HL-60 (cell line): ENCODE data around the gene APPL2.

Source experiments
- CTCF ChIP-seq: IDR thresholded peaks from one replicate; pipeline ENCODE4 v1.5.1; 2011; ENCODE audit warnings: low read length, control low read depth, inconsistent platforms; ENCODE audit not compliant: insufficient read depth
- GABPA ChIP-seq: IDR thresholded peaks from 2 replicates; pipeline ENCODE4 v1.6.1; 2012; ENCODE audit warnings: low read depth
- POLR2AphosphoS5 ChIP-seq: IDR thresholded peaks from 2 replicates; pipeline ENCODE4 v1.6.1; 2012; ENCODE audit warnings: low read depth
- SPI1 ChIP-seq: IDR thresholded peaks from 2 replicates; pipeline ENCODE4 v1.6.1; 2012; ENCODE audit warnings: low read depth, mild to moderate bottlenecking, borderline replicate concordance
- TF ChIP-seq, protein P1 (sequence below): IDR thresholded peaks from 2 replicates; pipeline ENCODE4 v1.6.1; 2012; ENCODE audit warnings: low read depth; ENCODE audit not compliant: insufficient replicate concordance

- TF ChIP-seq POLR2AphosphoS5 (no peak), CTCF (no peak), SPI1 (no peak), GABPA (no peak)
- TF ChIP-seq, protein P1, sequence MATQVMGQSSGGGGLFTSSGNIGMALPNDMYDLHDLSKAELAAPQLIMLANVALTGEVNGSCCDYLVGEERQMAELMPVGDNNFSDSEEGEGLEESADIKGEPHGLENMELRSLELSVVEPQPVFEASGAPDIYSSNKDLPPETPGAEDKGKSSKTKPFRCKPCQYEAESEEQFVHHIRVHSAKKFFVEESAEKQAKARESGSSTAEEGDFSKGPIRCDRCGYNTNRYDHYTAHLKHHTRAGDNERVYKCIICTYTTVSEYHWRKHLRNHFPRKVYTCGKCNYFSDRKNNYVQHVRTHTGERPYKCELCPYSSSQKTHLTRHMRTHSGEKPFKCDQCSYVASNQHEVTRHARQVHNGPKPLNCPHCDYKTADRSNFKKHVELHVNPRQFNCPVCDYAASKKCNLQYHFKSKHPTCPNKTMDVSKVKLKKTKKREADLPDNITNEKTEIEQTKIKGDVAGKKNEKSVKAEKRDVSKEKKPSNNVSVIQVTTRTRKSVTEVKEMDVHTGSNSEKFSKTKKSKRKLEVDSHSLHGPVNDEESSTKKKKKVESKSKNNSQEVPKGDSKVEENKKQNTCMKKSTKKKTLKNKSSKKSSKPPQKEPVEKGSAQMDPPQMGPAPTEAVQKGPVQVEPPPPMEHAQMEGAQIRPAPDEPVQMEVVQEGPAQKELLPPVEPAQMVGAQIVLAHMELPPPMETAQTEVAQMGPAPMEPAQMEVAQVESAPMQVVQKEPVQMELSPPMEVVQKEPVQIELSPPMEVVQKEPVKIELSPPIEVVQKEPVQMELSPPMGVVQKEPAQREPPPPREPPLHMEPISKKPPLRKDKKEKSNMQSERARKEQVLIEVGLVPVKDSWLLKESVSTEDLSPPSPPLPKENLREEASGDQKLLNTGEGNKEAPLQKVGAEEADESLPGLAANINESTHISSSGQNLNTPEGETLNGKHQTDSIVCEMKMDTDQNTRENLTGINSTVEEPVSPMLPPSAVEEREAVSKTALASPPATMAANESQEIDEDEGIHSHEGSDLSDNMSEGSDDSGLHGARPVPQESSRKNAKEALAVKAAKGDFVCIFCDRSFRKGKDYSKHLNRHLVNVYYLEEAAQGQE = no peak
Observed at GRCh38 chr12:105158876-105159275, 77.1 kb downstream of the APPL2 start.
